NOMO-1 (cell line): ENCODE measurements around the gene TTC17.
A peak's percentile ranks its signal among the peaks of the same experiment; 100 is the strongest.
"Not testable (repeated sequence)": the region's sequence is repeated elsewhere in the genome, so short reads cannot be mapped to it uniquely, and the experiment has no call there.

ENCODE experiments used
- DNase-seq, 2 experiments: peaks; one replicate each; lab custom pipeline; 2025; ENCODE audit not compliant: unreplicated experiment in 2 of 2; lab: John Stamatoyannopoulos, UW

The TTC17 gene

DNA sequence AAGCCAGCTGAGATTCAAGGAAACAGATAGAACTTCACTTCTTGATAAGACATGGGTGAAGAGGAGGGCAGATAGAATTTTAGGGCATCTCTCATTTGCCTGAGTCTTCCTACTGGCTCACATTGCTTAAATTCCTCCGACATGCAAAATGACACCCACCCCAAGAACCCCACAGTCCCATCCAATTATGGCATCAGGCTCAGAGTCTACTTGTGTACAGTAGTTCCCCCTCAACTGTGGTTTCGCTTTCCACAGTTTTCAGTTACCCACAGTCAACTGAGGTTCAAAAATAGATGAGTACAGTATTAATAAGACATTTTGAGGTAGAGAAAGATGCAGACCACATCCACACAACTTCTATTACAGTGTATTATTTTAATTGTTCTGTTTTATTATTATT lies 99.8 kb downstream of the TTC17 start:
- no peak for DNase-seq

GRCh38 chr11:43459246-43459645 lies 100.5 kb downstream of the TTC17 start:
- no peak for DNase-seq

DNA sequence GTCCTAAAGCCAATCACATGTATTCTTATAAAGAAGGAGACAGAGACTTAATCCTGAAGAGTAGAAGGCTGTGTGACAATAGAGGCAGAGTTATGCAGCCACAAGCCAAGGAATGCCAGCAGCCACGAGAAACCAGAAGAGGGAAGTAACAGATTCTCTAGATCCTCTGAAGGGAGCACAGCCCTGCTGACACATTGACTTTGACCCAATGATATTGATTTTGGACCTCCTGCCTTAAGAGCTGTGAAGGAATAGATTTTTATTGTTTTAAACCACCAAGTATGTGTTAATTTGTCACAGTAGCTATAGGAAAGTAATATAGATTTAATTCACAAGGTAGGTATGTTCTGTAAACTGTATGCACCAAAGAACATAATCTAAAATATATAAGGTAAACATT lies 103.6 kb downstream of the TTC17 start:
- no peak for DNase-seq

DNA sequence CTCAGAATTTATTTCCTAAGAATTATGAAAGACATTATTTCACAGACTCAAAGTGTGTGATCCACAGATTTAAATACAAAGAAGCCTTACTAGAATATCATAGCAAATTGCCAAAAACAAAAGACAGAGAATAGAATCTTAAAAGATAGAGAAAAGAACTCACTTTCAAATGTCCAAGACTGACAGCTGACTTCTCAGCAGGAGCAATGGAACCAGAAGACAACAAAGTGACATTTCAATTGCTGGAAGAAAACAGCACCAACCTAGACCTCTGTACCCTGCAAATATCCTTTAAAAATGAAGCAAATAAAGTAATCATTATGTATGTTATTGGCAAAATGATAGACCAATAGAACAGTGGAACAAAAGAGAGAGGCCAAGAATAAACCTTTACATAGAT lies 109.2 kb downstream of the TTC17 start:
- no peak for DNase-seq

GRCh38 chr11:43477491-43477890 lies 118.8 kb downstream of the TTC17 start:
- not testable (repeated sequence) for DNase-seq

DNA sequence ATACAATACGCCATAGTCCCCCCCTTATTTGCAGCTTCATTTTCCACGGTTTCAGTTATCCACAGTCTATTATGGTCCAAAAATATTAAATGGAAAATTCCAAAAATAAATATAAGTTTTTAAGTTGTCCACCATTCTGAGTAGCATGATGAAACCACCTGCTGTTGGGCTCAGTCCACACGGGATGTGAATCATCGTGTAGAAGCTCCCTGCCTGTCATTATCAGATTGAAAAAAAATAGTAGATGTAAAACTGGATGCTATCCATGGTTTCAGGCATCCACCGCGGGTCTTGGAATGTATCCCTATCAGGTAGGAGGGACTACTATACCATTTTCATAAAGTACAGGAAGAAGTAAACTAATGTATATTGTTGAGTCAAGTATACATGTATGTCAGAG lies 127.4 kb downstream of the TTC17 start:
- DNase-seq: no peak

- no peak for DNase-seq
These were observed 131.2 kb downstream of the TTC17 start for GRCh38 chr11:43489869-43490465.

- DNase-seq: no peak
These were observed 134.0 kb downstream of the TTC17 start for GRCh38 chr11:43492701-43493100.

DNA sequence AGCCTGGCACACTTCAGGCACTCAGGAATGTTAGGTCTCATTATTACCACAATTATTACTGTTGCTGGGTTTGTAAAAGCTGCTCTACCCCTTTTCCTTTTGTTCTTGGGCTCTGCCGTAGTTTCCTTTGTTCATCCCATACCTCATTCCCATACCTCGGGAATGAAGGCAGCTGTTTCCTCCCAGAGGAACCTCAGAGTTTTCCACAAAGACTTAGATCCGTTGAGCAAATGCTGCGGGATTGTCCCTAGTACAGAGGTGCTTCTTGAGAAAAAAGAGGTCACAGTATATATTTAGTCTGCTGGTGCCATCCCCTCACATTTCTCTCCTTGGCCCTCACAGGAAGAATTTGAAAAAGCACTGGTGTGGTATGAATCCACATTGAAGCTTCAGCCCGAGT lies 134.7 kb downstream of the TTC17 start:
- DNase-seq: no peak

GRCh38 chr11:43497144-43497543 lies 138.4 kb downstream of the TTC17 start:
- no peak for DNase-seq

DNA sequence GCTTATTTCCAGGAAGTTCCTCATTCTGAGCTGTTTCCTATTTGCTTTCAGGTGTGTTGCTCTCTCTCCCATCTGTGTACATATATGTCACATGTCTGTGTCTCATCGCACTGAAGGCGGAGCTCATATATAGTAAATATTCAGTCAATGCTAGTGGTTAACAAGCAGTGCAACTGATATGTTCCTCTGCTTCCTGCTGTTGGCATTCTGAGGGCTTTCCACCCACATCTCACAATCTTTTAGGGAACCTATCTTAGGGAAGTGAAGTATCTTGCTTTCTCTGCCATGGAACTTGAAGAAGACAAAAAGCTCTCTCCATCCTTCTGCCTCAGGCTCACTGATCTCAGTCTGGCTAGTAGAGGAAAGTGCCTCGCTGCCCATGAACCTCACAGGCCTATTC lies 139.8 kb downstream of the TTC17 start:
- no peak for DNase-seq

DNA sequence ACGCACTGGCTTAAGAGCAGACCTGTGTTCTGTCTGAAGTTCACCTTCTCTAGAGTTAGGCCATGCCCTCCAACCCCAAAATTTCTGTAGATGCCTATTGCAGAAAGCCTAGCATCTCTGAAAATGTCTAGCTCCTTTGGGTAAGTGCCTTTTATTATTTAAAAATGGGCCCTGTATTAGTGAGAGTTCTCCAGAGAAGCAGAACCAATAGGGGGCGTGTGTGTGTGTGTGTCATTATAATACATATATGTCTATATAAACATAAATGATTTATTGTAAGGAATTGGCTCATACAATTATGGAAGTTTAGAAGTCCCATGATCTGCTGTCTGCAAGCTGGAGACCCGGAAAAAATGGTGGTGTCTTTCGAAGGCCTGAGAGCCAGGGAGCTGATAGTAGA lies 144.7 kb downstream of the TTC17 start:
- DNase-seq: no peak

DNA sequence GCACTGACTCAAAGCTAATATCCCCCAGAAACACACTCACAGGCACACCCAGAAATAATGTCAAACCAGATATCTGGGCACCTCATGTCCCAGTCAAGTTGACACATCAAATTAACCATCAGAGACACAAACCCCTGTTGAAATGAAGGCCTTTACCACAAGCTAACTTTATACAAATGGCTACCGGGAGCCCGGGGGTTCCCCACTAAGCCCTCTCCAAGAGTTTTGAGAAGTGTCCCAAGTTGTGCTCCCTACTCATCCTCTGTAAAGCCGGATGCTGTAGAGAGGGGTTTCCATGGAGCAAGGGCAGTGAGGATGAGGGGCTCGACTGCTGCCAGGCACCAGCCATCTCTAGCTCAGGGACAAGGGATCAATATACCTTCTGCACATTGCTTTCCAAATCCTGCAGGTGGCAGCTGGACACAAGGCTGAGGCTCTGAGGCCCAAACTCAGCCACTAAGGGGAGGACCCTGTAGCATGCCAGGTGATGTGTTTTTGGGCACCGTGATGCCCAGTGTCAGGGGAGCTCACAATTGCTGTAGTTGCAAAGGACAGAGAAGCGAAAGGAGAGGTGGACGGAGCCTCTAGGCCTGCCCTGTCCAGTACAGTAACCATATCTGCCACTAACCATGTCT lies 145.7 kb downstream of the TTC17 start:
- DNase-seq: peak in 1 of 2 experiments; percentile 10

- no peak for DNase-seq
These were observed 146.5 kb downstream of the TTC17 start for GRCh38 chr11:43505171-43505570.

DNA sequence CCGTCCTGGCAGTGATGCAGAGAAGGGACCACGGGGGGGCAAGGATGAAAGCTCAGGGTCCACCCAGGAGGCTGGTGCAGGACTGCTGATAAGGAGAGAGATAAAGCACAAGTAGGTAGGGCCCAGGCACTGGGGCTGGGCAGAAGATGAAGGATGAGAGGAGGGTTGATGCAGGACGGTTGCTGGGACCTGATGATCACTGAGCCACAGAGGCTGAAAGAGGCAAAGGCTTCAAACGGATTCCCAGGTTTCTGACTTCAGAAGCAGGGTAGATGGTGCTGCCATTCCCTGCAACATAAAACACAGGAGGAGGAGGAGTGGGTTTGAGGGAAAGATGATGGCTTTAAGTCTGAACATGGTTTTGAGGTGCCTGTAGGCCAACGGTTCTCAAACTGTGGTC lies 148.5 kb downstream of the TTC17 start:
- no peak for DNase-seq

DNA sequence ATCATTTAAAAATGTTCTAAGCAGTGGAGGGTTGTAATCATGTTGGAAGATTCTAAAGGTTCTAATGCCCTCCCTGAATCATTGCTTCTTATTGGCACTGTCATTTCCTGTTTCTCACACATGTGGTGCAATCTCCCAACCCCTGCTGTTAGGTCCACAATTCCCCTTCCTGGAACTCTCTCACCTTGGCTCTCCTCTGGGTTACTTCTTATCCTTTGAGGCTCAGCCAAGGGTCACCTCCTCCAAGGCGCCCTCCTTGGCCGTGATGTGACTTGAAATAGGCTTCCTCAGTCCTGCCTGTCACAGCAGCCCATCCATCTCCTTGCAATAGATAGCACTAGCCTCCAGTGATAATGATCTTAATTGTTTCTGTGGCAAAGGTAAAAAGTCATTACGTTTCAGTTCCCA lies 149.8 kb downstream of the TTC17 start:
- DNase-seq: peak; percentile 32 to 77

- DNase-seq: no peak
These were observed 153.2 kb downstream of the TTC17 start for GRCh38 chr11:43511959-43512358.

DNA sequence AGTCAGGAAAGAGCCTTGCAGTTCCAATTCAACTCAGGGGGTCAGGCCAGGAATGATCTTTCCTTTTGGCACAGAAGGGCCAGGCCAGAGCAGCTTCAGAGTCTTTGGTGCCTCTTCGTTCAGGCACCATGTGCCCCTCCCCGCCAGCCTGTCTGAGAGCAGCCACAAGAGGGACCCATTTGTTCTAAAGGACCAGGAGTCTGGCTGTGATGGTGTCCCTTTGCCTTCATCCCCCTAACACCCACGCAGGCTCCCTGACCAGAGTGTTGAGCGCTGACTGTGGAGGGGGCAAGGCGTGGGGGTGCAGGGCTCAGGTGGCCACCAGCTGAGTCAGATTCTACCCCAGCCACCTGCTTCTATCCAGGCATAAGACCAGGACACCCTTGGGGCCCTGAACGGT lies 156.4 kb downstream of the TTC17 start:
- no peak for DNase-seq

GRCh38 chr11:43516316-43516850 lies 157.7 kb downstream of the TTC17 start:
- DNase-seq: no peak

DNA sequence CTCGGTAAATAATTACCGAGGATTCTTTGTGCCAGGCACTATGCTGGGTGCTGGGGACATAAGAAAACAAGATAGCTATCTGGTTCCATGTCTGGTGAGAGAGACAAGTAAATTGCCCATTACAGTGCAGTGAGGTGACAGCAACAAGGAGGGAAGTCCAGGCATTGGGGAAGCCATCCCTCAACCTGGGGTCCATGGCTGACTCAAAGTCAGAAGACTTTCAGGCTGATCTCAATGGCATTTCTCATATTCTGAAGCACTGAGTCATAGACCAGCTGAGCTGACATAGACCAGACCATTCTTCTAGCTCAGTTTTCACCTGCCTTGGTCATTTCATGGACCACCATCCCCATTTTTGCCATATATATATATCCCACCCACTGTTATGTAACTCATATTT lies 158.8 kb downstream of the TTC17 start:
- no peak for DNase-seq

- DNase-seq: no peak
These were observed 159.9 kb downstream of the TTC17 start for GRCh38 chr11:43518408-43519160.

DNA sequence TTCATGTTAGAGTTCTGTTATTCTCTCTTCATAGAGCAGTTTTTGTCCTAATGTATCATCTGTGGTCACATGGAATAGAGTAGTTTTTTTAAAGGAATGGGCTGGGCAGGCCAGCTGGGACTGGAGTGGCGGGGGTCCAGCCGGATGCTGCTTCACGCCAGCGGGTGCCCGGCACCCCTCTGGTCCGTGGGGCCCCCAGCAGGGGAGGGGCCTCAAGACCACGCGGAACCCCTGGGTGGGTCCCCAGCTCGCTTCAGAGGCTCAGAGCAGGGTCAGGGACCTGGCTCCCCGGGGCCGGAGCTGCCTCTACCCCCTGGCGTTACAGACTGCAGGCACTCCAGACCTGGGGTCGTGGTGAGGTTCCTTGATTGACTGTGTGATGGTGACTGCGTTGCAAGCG lies 162.8 kb downstream of the TTC17 start:
- DNase-seq: no peak
